Dermis microvascular lymphatic vessel endothelial cell (primary cell): ENCODE data around the gene FKBP9. TPM values are rescaled to one million over a fixed set of nuclear protein-coding genes. Genes with fewer than 3 reads are reported as not detected.
"Not testable (repeated sequence)": the region's sequence is repeated elsewhere in the genome, so short reads cannot be mapped to it uniquely, and the experiment has no call there.

Source experiments
- DNase-seq, 2 donors: peaks; one replicate each; pipeline versions ENCODE4 v3.0.0 to v3.0.0-alpha.2; 2010; ENCODE audit warnings: low read depth in 2 of 2
- total RNA-seq: library from RNA; depleted of rRNA; stranded (reverse); fragments of >200 nt; gene quantifications from 2 replicates; pipeline ENCODE4 v1.2.1, GENCODE V29; 2014

The FKBP9 gene, protein sequence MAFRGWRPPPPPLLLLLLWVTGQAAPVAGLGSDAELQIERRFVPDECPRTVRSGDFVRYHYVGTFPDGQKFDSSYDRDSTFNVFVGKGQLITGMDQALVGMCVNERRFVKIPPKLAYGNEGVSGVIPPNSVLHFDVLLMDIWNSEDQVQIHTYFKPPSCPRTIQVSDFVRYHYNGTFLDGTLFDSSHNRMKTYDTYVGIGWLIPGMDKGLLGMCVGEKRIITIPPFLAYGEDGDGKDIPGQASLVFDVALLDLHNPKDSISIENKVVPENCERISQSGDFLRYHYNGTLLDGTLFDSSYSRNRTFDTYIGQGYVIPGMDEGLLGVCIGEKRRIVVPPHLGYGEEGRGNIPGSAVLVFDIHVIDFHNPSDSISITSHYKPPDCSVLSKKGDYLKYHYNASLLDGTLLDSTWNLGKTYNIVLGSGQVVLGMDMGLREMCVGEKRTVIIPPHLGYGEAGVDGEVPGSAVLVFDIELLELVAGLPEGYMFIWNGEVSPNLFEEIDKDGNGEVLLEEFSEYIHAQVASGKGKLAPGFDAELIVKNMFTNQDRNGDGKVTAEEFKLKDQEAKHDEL
- total RNA-seq = 103 and 158 TPM in 2 replicates

DNA sequence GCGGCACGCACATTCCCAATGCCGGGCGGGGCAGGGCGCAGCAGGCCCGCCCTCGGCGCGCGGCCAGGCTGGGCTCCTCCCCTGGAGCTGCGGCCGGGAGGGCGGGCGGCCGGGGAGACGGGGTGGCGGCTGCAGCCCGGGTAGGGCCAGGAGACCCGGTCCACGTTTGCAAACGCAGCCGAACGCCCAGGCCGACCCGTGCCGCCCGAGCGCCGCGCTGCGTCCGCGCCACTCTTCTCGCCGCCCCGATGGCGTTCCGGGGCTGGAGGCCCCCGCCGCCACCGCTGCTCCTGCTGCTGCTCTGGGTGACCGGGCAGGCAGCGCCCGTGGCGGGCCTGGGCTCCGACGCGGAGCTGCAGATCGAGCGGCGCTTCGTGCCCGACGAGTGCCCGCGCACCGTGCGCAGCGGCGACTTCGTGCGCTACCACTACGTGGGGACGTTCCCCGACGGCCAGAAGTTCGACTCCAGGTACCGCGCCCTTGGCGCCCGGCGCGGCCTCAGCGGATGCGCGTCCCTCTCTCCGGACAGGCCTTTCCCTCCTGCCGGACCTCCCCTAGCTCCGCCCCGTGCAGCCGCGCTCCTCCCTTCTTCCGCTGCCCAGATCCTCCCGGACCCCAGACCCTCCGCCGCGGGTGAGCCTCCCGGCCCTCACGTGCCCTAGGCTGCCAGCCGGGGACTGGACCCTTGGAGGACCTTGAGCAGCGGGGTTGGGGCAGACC lies at the start of gene FKBP9:
Gene FKBP9 (plus strand): TSS at position 115 of the 720 bp plus-strand sequence. CDS start 134 bp downstream, at position 249.
- DNase-seq = peak; percentile 64 to 85

DNA sequence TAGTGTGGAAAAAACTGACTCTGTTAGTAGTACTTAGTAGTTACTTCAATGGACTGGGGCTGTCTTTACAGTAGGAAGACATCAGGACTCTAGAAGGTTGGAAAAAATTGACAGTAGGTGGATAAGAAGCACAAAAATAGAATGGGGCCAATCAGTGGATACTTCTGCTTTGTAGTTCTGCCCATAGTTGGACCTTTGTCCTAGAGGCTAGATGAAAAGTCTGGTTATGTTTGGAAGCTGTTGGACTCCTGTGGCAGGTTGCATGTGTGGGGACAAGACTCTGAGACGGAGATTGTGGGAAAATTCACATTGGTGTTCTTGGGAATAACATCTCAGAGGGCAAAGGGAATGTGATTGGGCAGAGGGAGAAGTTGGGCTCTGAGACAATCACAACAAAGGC lies 47.0 kb upstream of the FKBP9 start:
- no peak for DNase-seq

DNA sequence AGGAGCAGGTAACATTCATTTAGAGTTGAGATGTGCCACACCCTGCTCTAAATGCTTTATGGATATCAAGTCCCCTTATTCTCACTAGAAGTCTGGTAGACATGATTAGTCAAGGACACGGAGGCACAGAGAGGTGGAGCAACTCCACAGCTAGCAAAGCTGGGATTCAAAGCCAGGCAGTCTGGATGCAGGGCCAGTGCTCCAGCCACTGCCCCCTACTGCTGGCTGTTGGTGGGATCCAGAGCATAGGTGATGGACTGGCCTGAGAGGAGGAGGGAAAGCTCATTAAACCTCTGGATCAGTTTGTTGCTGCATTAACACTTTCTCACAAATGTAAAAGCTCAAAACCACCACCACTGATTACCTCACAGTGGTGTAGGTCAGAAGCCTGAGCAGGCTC lies 43.1 kb upstream of the FKBP9 start:
- peak in 1 of 2 donors; percentile 6 for DNase-seq

DNA sequence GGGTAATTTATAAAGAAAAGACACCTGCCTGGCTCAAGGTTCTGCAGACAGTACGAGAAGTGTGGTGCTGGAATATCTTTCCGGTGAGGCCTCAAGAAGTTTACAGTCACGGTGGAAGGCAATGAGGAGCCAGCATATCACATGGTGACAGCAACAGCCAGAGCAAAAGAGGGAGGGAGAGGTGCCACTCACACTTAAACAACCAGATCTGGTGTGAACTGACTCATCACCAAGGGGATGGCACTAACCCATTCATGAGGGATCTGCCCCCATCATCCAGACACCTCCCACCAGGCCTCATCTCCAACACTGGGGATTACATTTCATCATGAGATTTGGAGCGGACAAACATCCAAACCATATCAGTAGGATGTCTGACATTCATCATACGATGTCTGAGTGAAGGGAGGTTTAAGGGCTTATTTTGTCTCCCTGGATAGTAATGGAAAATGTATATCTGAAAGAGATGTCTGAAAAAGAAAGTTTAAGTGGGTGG lies 42.2 kb upstream of the FKBP9 start:
- no peak for DNase-seq

DNA sequence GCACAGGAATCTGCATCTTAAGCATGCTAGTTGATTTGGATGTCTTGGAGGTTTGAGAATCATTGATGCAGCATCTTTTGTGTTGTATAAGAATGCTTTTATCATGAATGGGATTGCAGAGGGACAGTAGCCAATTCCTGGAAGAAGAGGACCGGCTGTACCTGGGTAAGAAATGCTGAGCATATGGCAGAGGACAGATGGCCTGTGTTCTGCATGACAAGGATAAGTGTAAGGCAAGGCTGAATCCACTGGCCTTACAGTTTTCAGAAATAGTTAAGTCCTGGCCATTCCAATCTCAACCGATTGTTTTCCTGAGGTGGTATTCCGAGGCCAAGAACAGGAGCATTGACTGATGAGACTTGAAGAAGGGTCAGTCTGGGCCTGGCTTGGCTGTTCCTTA lies 41.2 kb upstream of the FKBP9 start:
- no peak for DNase-seq

DNA sequence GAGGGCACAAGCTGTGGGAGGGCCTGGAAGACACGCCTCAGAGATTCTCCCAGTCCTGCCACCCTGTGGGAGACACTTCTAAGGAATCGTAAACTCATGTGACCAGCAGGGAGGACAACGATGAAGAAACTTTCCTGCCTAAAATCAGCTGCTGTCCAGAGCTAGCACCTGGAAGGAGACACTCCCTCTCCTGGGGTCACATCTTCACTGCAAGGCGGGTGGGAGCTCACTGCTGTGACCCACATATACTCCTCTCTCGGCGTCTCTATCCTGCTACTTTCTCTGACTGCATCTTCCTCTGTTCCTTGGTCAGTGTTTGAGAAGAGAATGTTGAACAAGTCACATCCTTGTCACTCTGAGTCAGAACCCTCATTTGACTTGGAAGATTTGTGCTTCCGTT lies 40.2 kb upstream of the FKBP9 start:
- not testable (repeated sequence) for DNase-seq

DNA sequence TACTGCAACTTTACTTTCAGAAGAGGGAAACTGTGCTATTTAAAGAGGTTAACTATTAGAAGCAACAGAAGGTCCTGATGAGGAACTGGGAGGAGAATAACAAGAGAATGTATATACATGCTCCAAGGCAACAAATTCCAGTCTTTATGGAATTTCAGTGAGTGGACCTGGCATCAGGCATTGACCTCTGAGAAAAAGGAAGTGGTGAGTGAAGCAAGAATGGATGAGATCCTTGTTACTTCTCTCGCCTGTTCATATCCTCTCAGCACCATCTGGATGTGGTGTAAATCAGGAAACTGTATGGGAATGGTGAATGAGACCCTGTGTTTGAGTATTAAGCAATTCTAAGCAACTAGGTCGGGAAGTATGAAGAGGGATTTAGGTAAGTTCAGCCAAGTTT lies 35.3 kb upstream of the FKBP9 start:
- DNase-seq = peak in 1 of 2 donors; percentile 51

DNA sequence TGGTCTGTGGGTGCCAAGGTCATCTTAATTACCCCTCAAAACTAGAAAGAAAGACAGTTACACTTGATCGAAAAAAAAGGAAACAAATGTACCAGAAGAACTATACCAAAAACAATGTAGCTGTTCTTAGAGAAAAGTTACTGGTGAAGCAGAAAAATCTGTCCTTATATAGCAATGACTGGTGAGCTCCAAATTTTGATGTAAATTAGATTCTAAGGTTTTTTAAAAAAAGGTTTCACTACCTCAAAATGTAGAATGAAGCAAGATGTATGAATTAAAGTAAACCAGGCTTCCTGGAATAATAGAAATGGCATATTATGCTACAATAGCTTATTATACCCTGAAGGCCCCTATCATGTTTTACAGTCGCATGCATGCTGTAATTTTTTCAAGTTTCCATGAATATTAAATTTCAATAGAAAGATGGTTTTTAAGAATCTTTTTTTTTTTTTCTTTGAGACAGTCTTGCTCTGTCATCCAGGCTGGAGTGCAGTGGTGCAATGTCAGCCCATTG lies 28.4 kb upstream of the FKBP9 start:
- no peak for DNase-seq

DNA sequence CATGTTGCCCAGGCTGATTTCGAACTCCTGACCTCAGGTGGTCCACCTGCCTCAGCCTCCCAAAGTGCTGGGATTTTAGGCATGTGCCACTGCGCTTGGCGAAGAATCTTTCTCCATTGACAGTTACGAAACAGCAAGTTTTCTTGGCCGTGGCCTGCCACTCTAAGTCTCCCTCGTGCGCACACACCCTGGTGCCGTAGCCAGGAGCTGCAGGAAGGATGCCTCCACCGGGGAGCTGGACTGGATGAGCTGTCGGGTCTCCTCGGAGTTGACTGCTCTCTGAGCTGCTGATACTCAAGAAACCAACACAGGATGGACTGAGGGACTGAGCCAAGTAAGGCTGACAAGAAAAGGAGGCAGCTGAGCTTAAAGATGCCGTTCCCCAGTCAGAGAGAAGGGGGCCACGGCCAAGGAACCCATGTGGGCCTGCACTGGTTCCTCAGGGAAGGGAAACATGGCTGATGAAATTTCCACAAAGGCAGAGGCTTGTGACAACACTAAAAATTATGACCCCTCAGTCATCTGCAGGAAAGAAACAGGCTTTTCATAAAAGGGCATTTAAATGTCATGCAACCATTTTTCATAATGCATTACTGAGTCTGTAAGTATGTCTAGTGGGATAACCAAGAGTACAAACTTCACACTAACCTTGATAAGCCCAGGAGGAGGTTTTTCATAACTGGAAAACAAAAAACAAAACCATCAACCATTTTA lies 27.7 kb upstream of the FKBP9 start:
- DNase-seq = no peak

DNA sequence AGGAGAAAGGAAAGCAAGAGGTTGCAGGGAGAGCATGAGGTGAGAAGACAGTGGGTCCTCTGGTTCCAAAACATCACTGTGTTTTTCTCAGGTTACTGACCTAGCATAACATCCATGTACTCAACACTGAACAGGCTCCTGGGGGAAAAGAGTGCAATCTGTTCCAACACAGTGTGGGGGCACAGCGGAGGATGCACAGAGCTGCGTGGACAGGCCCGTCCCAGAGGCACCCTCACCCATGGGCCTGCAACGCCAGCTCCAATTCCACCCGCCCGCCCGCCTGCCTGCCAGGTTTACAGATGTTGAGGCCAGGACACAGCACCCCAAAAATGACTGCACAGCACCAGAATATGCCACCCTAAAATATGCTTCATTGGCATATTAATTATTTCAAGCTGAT lies 26.9 kb upstream of the FKBP9 start:
- no peak for DNase-seq

DNA sequence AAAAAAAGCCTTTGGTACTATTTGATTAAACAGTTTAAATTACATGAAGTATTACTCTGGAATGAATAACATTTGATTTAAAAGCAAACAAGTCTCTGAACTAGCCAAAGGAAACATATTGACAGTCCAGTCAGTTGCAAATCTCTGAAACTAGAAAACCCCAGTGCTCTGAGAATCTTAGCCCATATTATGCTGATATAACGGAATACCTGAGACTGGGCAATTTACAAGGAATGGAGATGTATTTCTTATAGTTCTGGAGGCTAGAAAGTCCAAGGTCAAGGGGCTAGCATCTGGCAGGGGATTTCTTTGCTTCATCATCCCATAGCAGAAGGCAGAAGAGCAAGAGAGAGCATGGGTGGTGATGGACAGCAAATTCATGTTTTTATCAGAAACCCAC lies 21.7 kb upstream of the FKBP9 start:
- DNase-seq = no peak

DNA sequence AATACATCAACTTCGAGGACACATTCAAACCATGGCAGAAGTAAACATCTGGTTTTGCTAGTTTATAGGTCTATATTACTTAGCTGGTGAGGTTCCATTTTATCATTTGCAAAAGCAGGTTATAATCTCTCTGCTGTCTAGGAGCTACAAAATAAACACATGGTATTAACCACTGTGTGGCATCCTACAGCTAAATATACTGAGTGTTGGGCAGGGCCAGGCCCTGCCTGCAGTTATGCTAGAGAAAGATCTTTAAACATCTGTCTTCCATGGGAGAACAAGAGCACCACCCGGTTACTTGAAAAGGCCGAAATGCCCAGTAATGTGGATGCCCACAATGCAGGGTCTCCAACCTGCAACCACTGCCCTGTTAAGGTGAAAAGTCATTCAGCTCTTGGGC lies 20.6 kb upstream of the FKBP9 start:
- no peak for DNase-seq

DNA sequence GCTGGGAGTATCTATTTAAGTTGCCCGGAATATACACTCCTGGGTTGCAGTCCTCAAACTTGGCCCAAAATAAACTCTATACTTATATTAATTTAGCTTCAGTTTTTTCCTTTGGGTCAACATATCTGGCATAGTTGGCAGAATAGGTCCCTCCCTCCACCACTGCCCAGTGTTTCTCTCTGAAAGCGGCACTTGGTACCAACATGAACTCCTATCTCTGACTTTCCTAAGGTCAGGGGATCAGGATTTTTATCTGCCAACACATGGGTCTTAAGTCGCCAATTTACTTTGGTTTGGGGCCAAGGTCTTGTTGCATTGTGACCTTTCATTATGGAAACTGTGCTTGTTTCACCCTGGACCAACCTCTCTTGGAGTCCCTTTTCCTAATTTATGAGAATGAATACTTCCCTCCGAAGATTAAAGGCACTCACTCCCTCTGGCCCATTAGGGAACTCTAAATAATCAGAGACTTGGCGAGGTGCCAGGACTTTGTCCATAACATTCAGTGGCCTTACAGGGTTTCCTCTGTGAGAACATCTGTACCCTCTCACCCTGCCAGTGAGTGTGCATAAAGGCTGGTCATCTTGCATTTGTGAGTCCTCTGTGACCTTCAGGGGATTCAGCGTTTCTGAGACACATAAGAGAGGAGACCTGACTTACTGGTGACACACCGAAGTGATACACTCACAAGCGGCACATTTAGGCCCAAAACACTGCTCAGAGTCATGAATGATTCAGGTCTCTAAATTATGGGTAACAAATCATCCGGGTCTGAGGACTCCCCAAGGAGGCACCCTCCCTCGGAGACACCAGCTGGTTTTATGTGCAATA lies 19.7 kb upstream of the FKBP9 start:
- peak; percentile 27 to 64 for DNase-seq

DNA sequence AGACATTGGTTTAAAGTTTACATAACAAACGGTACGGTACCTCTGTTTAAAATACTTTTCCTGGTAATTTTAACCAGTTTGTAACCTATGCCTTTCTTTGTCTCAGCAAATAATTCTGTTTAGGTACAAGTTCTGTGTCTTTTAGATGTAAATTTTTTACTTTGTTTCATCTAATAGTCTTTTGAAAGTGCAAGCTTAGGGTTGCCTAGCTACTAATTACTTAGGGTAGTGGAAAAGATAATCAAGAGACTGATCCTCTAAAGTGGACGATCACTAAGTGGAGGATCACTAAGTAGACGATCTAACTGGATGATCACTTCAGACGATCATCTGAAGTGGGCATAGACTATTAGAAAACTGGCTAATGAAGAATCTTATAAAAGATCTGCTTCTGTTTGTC lies 16.1 kb upstream of the FKBP9 start:
- DNase-seq = no peak

DNA sequence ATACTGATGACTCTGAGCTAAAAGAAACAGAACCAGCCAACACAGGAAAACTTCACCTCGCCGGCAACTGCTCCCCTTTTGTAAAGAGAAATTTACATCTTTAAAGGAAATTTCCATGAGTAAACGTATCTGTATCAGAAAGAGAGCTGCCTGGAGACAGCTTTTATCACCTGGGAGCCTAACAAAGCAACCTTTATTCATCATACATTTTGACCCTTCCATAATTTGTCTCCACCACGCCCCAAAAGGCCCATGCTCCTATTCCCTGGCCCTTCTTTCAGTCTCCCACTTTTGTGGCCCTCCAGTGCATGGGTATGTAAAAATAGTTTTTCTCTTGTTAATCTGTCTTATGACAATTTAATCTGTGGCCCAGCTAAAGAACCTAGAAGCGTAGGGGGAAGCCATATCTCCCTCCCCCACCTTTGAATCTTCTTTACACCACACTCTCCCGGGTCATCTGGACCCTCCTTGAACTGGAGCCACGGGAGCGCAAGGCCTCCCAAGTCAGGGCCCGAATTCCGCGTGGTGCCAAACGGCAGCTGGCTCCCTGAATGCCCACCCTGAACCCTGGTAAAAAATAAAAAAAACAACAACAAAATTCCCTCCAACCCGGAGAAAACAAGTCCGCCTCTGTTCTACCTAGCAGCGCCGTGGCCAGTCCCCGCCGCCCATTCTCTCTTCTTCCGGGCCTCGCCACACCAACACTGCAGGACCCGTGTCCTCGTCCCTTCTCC lies 15.4 kb upstream of the FKBP9 start:
- peak; percentile 15 to 28 for DNase-seq

DNA sequence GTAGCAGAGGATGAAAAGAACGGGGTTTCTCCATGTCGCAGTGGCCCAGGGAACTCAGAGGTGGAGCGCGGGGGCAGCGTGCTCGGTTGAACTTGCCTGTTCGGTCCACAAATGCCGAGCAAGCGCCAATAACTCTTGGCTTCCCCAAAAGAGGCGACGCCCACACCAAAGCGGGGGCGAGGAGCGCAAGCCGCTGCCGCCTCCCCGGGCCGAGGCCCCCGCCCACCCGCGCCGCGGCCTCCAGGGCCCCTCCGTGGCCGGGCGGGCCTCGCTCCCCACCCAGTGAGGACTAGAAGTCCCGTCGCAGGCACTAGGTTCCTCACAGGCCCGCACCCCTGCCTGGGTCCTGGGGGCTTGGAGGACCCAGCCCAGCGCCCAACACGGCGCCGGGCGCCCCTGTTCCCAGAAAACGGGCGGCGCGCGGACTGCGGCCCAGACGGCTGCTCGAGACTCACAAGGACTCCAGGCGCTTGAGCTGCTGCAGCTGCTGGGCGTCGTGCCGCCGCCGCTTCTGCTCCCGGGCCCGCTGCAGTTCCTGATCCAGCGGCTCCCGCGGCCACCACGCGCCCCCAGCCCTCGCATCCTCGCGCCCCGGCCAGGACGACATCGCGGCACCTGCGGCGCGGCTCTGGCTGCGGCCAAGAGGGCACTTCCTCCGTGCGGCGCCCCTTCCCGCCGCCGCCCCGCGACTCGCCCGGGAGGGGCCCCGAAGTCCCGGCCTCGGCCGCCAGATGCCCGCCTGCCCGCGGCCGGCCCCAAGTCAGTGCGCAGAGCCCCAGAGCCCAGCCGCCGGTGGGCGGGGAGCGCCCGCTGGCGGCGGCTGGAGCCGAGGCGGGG lies 14.6 kb upstream of the FKBP9 start:
- DNase-seq = peak; percentile 25 to 78

DNA sequence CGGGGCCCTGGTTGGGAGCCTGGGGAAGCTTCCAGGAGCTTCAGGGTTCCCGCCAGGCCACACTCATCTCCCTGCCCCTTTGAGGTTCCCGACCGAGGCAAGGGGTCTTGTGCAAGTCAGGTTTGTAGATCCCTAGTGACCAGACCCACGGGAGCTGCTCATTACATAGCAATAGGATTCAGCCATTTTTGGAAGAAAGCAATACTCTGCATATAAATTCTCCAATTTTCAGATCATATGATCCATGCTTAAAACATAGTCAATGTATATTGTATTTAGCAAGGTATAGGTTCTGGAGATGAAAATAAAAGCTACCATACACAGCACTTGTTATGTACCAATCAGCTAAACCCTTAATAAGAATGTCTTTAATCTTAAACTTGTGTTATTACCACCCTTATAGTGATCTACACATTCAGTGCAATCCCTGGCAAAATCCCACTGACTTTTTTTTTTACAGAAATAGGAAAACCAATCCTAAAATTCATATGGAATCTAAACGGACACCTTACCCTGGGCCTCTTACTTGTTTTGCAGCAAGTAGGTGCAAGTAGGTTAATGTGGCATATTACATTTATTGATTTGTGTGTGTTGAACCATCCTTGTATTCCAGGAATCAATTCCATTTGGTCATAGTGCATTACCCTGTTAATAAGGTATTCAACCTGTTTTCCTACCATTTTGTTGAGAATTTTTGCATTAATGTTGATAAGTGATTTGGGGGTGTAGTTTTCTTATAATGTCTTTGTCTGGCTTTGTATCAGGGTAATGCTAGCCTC lies 13.8 kb upstream of the FKBP9 start:
- DNase-seq = no peak

DNA sequence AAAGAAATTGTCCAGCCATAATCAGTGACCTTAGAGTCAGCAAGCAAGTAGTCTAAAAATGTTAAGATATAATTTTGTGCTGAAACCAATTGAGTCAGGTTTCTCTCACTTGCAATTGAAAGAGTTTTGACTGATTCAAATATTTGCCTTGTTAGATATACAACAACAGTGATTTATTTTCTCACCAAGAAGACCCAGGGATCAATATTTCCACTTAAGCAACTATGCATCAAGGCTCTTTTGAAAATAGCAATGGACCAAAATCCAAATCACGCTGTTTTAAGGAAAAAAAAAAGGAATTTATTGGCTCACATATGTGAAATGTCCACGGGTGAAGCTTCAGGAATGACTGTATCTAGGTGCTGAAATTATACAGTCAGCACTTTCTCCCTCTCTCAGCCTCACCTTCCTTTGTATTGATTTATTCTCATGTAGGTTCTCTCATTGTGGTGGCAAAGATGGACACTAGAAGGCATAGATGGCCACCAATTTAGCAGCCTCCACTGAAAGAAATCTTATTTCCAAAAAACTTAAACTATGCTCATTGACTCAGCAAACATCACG lies 9.7 kb upstream of the FKBP9 start:
- no peak for DNase-seq
